GM10248 (cell line): ENCODE data around the gene TMEM37.

Experiments
- CTCF ChIA-PET: fragments of 300-600 bp; sonication (Branson Sonifier 250); formaldehyde crosslinking; extraction: SDS; loops from one replicate; lab custom pipeline; 2021; ENCODE audit warnings: antibody characterized with exemption; lab: Yijun Ruan, JAX
- POLR2A ChIA-PET: fragments of 350-650 bp; sonication (Branson Sonifier 250); formaldehyde crosslinking; extraction: SDS; loops from one replicate; lab custom pipeline; 2020; ENCODE audit warnings: antibody characterized with exemption; lab: Yijun Ruan, JAX
- DNase-seq: peaks from one replicate; pipeline ENCODE4 v3.0.0; 2012; ENCODE audit errors: extremely low spot score
- TF ChIP-seq, protein P1 (sequence below): IDR thresholded peaks from 2 replicates; pipeline ENCODE4 v1.5.1; 2012; ENCODE audit warnings: mild to moderate bottlenecking, low read depth; ENCODE audit errors: extremely low read depth, missing control alignments, control extremely low read depth

The TMEM37 gene

DNA sequence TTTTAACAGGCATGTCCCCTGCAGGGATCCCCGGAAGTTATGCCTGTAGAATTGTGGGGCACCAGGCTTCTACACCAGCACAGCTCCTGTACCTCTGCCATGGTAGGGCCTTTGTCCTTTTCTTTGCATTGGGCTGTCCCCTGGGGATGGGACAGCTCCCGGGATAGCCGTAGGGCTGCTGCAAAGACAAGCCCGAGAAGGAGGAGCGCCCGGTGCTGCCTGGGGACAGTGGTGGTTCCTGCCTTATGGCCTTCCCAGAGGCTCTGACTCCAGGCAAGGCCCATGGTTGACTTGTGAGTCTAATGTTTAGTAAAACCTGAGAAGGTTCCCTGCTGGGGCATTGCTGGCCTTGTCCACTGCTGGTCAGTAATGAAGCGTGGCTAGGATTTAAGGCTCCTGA is 30.9 kb downstream of the TMEM37 start:
- ChIA-PET POLR2A (no interaction called here), CTCF (interaction anchor here (1.3 to 2.5 kb wide), 3 partner anchors 8 to 14 kb away, joined by 4 to 8 read pairs (median 5); no protein-coding TSS in a partner anchor)
- TF ChIP-seq, protein P1, sequence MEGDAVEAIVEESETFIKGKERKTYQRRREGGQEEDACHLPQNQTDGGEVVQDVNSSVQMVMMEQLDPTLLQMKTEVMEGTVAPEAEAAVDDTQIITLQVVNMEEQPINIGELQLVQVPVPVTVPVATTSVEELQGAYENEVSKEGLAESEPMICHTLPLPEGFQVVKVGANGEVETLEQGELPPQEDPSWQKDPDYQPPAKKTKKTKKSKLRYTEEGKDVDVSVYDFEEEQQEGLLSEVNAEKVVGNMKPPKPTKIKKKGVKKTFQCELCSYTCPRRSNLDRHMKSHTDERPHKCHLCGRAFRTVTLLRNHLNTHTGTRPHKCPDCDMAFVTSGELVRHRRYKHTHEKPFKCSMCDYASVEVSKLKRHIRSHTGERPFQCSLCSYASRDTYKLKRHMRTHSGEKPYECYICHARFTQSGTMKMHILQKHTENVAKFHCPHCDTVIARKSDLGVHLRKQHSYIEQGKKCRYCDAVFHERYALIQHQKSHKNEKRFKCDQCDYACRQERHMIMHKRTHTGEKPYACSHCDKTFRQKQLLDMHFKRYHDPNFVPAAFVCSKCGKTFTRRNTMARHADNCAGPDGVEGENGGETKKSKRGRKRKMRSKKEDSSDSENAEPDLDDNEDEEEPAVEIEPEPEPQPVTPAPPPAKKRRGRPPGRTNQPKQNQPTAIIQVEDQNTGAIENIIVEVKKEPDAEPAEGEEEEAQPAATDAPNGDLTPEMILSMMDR, result no peak
- DNase-seq, result no peak

DNA sequence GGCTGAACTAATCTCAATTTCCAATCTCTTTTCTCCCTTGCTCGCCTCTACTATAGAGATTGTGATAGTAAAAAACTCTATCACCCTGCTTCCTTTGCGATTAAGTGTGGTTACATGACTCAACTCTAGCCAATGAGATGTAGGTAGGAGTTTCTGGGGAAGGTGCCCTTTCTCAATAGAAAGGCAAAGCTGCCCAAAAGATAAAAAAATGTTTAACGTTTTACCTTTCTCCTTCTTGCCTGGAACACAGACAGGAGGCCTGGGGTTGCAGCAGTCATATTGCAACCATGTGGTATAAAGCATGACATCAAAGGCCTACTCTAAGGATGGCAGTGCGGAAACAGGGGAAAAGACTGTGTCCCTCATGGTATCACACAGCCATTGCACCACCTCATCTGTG is 31.5 kb downstream of the TMEM37 start:
- no peak for DNase-seq
- ChIA-PET POLR2A (no interaction called here), CTCF (interaction anchor here (1.4 to 5.9 kb wide), 3 partner anchors 11 to 13 kb away, joined by 4 to 37 read pairs (median 5); no protein-coding TSS in a partner anchor)
- TF ChIP-seq, protein P1, result no peak

GRCh38 chr2:119463990-119464389 is 32.3 kb downstream of the TMEM37 start:
- TF ChIP-seq, protein P1, result no peak
- ChIA-PET POLR2A (no interaction called here), CTCF (interaction anchor here (1.4 to 5.9 kb wide), 3 partner anchors 10 to 12 kb away, joined by 4 to 37 read pairs (median 5); no protein-coding TSS in a partner anchor)
- DNase-seq, result no peak

DNA sequence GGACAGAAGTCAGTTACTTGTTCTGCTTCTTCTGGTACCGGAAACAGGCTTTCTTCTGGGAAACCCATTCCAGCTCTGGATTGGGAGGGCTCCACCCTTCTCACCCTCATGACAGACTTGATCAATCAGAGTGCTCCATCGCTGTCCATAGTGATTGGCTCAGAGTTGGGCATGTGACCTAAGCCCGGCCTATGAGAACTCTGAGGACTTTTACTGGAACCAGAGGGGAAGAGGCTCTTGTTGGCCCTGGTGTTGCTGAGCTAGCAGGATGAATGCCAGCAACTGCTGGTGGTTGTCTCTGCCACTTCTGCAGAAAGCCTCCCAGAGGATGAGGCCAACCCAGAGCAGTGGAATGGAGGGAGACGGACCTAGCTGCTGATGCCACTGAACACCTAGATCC is 33.3 kb downstream of the TMEM37 start:
- CTCF ChIA-PET, result interaction anchor here (1.4 to 5.9 kb wide), 4 partner anchors 9 to 583 kb away, joined by 5 to 37 read pairs (median 8); no protein-coding TSS in a partner anchor
- no peak for DNase-seq
- TF ChIP-seq, protein P1, result no peak
- POLR2A ChIA-PET, result no interaction called here

DNA sequence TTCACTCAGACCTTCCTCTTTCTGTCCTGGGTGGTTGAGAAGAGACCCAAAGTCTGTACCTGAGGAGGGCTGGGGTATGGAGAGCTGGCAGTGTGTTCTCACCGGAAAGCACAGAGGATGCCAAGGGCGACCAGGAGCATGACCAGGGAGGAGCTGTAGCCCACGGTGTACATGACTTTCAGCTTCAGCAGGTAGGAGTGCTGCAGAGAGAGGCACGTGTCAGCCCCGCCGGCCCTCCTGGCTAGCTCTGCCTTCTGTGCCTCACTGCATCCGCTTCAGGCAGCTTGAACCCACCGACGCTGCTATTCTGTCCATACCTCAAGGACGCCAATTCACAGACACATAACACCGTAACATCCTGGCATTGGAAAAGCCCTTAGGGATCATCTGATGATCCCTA is 34.0 kb downstream of the TMEM37 start:
- TF ChIP-seq, protein P1, result no peak
- ChIA-PET POLR2A (no interaction called here), CTCF (interaction anchor here (1.4 to 5.9 kb wide), 4 partner anchors 8 to 584 kb away, joined by 5 to 37 read pairs (median 8); no protein-coding TSS in a partner anchor)
- DNase-seq, result no peak

GRCh38 chr2:119466373-119466772 is 34.7 kb downstream of the TMEM37 start:
- TF ChIP-seq, protein P1, result no peak
- ChIA-PET POLR2A (no interaction called here), CTCF (interaction anchor here (2.0 to 5.9 kb wide), 3 partner anchors 10 to 584 kb away, joined by 5 to 37 read pairs (median 12); no protein-coding TSS in a partner anchor)
- no peak for DNase-seq
